GM21381 (cell line): ENCODE measurements around the gene GPHN.
"Not testable (repeated sequence)": the region's sequence is repeated elsewhere in the genome, so short reads cannot be mapped to it uniquely, and the experiment has no call there.

Experiments
- ATAC-seq: cut with Tn5 transposase; IDR thresholded peaks from one replicate; pipeline ENCODE4 v1.9.1; 2021; ENCODE audit warnings: mild to moderate bottlenecking, moderate library complexity; ENCODE audit not compliant: unreplicated experiment

Gene GPHN

DNA sequence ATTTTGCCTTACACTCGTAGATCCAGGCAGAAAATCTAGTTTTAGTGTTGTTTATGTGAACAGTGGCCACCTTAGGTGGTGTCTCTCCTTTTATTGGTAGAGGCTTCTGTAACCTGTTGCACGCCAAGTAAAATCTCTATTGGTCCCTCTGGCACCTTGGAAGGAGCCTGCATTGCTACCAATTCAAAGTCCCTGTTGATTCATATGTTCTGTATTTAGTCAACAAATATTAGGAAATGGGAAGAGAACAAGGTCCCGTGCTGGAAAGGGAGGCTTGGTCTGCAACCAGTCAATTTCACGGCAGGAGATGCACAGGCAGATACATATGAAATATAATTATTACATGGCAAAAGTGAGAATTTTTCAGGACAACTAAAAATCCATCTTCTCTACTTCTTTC, 6.4 kb upstream of the GPHN start:
- no peak for ATAC-seq

DNA sequence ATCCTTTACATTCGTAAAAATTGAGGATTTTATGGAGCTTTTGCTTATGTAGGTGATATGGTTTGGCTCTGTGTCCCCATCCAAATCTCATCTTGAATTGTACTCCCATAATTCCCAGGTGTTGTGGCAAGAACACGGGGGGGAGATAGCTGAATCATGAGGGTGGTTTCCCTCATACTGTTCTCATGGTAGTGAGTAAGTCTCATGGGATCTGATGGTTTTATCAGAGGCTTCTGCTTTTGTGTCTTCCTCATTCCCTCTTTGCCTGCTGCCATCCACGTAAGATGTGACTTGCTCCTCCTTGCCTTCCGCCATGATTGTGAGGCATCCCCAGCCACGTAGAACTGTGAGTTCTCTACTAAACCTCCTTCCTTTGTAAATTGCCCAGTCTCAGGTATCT, 5.1 kb upstream of the GPHN start:
- ATAC-seq = not testable (repeated sequence)

DNA sequence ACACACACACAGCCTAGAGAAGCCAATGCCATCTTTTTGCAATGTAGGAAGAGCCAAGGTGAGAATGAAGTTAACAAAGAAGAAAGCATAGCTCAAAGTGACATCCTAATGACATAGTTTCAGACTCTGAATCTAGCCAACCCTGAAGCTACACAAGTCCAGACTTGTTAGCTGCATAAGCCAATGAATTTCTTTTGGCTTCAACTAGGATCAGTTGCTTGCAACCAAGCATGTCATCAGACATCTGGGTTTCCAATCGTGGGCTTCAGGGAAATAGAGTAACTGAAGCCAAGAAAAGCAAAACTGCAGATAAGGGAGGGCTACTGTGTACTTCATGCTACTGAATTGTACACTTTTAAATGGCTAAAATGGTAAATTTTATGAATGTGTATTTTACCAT, 4.4 kb upstream of the GPHN start:
- no peak for ATAC-seq

DNA sequence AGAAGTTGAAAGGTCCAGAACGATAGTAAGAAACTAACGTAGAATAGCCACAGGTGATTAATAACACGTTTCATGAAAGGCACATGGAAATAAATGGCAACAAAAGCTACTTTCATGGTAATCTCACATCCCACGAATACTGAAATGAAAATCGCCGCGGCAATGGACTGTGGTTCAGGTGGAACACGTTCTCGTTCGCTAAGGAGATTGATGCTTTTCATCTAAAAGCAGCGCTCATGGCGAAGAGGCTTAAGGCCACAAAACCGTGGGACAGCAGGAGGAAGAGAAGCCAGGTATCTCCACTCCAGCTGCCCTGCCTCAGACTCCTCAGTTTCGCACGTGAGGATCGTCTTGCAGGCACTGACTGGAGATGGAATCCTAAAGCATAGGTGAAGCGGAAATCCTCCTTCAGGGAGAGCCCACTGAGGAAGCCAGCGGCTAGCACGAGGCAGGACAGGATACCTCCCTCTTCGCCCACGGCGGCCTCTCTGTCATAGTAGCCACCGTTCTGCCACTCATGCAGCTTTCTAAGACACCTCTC, 696 bp upstream of the GPHN start:
- peak; percentile 24 for ATAC-seq

DNA sequence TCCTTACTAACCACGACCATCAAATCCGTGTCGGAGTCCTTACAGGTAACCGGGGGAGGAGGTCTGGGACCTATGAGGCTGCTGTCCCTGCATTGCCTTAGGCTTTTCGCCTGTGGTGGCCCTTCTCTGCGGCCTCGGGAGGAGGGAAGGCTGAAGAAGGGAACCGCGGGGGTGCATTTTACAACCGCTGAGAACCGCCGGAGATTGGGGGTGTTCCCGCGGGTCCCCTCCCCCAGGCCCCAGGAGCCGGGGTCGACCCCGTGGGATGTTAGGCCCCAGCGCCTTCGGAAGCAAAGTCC, 549 bp downstream of the GPHN start:
- no peak for ATAC-seq

DNA sequence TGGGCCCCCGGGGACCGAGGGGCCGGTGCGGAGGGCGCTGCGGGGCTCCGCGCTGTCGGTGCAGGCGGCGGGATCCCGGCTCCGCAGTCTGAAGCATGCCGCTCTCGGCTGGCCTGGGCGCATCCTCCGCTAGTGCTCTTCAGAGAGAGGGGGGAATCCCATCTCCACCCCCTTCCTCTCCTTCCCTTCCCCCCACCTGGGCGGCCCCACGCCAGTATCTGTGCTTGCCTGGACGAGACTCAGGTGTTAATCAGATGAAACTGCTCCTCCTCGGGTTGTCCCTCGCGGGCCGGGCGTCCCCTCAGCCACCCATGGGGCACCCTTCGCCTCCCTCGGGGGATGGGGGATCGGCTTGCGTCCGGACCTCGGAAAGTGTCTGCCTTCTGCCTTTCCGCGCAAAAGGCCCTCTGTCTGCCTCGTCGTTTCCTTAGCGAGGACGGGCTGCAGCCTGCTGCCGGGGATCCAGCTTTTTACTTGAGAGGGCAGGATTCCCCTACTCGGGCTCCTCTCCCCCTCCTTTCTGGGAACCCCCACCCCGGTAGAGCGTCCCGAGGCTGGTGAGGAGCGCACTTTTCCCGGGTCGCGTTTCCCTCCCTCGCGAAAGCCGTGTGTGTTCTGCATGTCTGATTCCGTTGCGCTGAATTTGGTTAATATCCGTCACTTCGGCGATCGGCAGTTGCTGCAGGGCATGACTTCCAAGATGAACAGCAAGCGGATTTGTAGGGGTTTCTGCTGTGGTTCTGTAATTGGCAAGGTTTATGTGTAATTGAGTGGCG, 1.1 kb downstream of the GPHN start:
- peak; percentile 26 for ATAC-seq

DNA sequence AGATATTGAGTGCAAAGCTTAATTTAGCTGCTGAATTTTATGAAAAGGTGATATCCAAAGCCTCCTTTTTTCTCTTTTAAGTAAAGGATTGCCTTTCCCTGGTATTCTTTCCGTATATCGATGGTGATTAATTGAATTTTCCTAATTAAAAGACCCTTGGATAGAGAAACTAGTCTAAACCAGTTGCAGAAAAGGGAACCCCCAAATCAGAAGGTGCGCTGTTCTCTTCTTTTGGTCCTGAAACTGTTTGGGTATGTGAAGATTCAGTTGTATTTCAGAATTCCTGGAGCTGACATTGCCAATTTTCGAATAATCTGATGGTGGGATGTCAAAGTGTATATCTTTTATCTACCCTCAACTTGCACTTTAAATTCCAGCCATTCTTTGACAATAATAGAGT, 1.9 kb downstream of the GPHN start:
- no peak for ATAC-seq

DNA sequence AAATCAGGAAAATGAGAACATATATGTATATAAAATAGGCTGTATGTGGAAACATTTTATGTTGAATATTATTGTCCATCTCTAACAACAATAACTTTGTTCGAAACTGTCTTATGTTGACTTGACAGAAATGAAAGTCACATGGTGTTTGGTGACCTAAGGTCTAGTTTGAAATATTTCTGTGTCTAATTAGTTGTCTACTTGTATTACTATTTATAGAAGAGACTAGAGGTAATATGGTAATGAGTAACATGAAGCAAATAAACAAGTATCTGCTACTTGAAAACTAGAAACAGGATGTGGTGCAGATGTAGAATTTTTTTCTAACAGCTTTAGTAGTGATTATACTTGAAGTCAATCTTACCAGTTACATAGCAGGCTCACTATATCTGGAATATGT, 3.9 kb downstream of the GPHN start:
- no peak for ATAC-seq

DNA sequence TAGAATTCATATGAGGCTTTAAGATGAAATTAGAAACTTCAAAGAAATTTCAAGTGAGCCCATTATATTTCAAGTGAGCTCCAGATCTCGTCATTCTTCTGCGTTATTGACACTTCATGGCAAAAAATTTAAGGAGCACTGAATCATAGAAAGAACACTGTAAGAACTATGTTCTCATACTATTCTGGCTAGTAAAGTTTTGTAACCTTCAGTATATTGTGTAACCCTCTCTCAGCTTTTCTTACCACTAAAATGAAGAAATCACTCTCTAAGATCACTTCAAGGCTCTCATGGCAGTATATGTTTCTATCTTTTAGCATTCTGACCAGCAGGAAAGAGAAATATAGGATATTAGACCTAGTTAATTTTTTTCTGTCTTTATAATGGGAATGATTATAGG, 6.3 kb downstream of the GPHN start:
- no peak for ATAC-seq

DNA sequence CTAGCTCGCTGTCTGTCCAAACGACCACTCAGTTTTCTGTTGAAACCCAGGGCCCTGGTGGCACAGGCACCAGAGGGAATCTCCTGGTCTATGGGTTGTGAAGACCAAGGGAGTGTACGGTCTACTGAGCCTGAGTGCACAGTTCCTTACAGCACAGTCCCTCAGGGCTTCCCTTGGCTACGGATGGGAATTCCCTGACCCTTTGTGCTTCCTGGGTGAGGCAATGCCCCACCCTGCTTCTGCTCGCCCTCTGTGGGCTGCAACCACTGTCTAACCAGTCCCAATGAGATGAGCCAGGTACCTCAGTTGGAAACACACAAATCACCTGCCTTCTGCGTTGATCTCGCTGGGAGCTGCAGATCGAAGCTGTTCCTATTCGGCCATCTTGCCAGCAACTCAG, 22.6 kb downstream of the GPHN start:
- ATAC-seq = no peak

DNA sequence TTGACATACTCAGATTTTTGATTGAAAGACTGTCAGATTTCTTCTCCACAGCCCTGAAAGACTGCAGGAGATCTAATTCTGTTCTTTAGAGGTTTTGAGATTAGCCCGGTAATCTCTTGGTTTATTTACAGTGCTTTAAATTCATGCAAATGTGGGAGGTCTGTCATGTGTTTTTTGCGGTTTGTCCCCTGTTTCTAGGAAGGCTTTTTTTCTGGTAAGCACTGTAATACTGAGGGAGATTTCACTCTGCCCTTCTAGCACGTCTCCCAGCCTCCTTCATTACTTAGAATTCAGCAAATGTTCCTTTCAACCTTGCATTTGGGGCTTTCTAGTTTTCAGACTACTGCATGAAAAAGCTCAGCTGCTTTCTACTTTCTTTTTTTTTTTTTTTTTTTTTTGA, 31.1 kb downstream of the GPHN start:
- no peak for ATAC-seq

DNA sequence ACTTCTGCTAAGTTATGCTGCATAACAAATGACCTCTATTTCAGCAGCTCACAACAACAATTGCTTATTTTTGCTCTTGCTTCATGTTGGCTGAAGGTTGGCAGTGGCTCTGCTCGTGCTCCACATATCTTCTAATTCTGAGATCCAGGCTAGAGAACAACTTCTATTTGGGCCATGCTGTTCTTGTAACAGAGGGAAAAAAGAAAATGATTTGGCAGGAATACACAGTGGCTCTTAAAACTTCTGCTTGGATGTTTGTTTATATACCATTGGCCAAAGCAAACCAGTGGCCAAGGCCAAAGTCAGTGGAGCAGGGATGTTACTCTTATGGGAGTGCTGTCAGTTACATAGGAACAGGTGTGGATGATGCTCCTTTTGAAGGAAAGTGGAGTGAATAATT, 32.1 kb downstream of the GPHN start:
- ATAC-seq = no peak

DNA sequence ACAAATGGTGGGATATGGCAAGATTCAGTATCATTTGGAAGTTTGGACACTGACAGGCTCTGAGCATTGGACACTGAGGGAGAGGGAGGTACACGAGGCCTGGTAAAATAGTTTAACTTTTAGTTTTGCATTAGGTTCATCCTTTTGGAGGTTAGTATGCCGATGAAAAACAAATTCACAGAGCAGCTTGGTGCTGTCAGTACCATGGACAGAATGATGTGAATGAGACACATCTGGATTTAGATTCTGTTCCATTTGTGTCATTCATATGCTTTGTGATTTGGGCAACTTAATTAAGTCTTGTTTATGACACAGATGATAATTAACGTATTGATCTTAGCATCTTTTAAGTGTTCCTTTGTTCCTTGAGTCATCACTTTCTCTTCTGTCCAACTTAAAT, 33.7 kb downstream of the GPHN start:
- no peak for ATAC-seq

DNA sequence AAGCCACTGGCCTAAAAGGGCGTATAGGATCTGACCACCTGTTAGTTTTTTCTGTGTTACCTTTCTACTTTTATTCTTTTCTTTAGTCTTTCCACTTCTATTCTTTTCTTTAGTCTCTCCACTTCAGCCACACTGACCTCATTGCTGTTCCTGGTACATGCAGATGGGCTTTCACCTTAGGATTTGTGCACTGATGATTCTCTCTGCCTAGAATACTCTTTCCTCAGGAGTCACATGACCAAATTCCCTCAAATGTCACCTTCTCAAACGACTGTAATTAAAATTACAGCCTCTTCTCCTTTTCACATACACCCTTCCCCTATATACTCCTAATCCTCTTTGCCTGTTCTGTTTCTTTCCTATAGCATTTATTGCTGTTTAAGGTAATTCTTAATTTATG, 36.0 kb downstream of the GPHN start:
- no peak for ATAC-seq

DNA sequence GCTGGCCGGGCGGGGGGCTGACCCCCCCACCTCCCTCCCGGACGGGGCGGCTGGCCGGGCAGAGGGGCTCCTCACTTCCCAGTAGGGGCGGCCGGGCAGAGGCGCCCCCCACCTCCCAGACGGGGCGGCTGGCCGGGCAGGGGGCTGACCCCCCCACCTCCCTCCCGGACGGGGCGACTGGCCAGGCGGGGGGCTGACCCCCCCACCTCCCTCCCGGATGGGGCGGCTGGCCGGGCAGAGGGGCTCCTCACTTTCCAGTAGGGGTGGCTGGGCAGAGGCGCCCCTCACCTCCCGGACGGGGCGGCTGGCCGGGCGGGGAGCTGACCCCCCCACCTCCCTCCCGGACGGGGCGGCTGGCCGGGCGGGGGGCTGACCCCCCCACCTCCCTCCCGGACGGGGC, 37.2 kb downstream of the GPHN start:
- ATAC-seq = not testable (repeated sequence)

DNA sequence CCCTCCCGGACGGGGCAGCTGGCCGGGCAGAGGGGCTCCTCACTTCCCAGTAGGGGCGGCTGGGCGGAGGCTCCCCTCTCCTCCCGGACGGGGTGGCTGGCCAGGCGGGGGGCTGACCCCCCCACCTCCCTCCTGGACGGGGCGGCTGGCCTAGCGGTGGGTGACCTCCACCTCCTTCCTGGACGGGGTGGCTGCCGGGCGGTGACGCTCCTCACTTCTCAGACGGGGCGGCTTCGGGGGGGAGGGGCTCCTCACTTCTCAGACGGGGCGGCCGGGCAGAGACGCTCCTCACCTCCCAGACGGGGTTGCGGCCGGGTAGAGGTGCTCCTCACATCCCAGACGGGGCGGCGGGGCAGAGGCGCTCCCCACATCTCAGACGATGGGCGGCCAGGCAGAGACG, 37.8 kb downstream of the GPHN start:
- ATAC-seq = not testable (repeated sequence)

DNA sequence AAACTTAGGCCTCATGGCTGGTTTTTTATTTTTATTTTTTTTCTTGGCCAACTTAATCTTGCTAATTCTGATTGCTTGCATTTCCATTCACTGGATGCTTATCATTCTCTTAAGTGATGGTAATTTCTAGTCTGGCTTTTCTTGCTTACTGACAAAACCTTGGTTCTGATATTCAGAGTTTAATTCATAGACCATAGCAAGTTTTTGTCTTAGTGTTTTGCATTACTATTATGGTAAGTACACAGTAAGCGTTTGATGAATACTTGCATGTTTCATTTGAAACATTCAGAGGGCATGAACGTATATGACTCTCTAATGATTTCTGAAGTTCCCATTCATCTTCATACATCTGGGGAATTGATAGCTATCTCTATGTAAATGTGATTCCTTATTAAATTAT, 55.8 kb downstream of the GPHN start:
- ATAC-seq = no peak

DNA sequence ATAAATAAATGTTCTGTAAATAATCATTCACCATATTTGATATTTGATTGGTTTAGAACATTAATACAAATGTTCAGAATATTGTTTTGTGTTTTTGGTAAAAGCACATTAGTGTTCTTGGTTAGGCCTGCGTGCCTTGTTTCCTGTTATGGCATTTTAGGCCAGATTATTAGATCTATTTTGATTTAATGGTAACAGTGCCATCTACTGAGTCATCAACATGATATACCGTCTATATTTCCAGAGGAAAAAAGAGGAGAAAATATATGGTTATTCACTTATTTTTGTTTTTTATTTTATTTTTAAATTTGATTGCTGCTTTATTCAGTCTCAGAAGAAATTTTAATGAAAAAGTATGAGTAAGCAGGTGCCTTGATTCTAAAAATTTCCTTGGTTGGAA, 60.3 kb downstream of the GPHN start:
- ATAC-seq = no peak

DNA sequence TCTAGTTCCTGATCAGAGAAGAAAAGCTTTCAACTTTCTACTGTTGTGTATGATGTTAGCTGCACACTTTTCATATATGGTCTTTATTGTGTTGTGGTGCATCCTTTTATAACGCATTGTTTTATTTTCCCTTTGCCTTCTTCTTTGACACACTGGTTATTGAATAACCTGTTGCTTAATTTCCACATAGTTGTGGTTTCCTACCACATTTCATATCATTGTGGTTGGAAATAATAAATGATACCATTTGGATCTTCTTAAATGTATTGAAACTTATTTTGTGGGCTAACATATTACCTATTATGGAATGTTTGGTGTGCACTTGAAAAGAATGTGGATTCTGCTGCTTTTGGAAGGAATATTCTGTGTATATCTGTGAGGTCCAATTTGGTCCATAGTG, 64.9 kb downstream of the GPHN start:
- ATAC-seq = no peak

DNA sequence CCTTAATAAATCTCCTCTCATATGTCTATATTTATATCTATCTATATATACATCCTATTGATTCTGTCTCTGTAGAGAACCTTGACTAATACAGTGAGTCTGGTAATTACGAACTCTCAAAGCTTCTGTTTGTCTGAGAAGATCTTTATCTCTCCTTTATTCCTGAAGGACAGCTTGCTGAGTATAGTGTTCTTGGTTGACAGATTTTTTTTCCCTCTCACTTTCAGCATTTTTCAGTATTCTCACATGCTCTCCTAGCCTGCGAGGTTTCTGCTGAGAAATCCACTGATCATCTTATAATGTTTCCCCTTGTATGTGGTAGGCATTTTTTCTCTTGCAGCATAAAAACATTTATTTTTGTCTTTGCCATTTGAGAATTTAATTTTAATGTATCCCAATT, 67.1 kb downstream of the GPHN start:
- ATAC-seq = no peak

DNA sequence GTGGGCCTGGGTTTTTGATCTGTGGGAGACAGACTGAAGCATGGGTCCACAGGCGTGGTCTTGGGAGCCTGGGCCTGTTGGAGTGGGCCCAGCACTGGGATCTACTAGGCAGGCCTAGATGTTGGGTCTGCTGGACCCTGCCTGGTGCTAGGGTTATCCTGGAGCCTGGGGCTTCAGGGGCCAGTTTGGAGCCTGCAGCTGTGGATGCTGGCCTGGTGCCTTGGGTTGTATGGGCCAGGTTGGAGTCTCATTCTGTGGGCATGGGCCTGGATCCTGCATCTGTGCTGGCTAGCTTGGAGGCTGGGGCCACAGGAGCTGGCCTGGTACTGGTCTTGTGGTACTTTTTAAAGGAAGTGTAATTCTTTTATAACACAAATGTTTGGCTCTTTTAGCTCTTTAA, 68.0 kb downstream of the GPHN start:
- ATAC-seq = no peak

DNA sequence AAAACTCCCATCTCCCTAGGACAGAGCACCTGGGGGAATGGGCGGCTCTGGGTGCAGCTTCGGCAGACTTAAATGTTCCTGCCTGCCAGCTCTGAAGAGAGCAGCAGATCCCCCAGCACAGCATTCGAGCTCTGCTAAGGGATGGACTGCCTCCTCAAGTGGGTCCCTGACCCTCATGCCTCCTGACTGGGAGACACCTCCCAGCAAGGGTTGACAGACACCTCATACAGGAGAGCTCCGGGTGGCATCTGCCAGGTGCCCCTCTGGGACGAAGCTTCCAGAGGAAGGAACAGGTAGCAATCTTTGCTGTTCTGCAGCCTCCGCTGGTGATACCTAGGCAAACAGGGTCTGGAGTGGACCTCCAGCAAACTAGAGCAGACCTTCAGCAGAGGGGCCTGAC, 79.8 kb downstream of the GPHN start:
- ATAC-seq = not testable (repeated sequence)

DNA sequence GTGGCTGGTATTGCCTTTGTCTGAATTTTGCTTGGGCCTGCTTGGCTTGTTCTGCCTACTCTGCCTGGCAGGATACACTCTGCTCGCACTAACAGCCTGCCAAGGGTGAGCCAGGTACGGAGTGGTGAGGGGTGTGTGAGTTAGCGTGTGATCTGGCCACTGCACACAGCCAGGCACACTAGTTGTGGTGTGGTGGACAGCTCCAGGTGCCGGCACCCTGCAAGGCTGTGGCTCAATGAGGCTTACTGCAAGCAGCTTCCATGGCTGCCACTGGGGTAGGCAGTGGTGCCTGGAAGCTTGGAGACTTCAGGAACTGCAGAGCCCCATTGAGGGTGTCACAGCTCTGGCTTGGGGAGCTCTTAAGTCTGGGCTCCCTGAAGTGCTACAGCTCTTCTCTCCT, 87.4 kb downstream of the GPHN start:
- no peak for ATAC-seq
